Prostate gland (tissue), 2 donors: Measurements from ENCODE around the gene ARID4B. TPM values are rescaled to one million over a fixed set of nuclear protein-coding genes. Genes with fewer than 3 reads are reported as not detected.

ENCODE experiments used
- DNase-seq: peaks from one replicate; pipeline ENCODE4 v3.0.0-alpha.2; 2019; ENCODE audit warnings: low spot score
- H3K27ac ChIP-seq, 2 donors: fragments of 200-600 bp; sonication (generic); 2 replicates each; pipeline ENCODE4 v1.5.1; 2017 to 2019
- H3K27me3 ChIP-seq: fragments of 200-600 bp; sonication (generic); replicated peaks from 2 replicates; pipeline ENCODE4 v1.5.1; 2019; ENCODE audit not compliant: insufficient read depth
- H3K36me3 ChIP-seq, 2 donors: fragments of 200-600 bp; sonication (generic); 1 replicate in 1 of 2; 2 replicates in 1 of 2; pipeline versions ENCODE4 v1.5.1 to v1.8.1; 2017 to 2019
- H3K4me1 ChIP-seq: fragments of 200-600 bp; sonication (generic); replicated peaks from 2 replicates; pipeline ENCODE4 v1.5.1; 2019
- H3K4me3 ChIP-seq, 2 donors: fragments of 200-600 bp; sonication (generic); 2 replicates each; pipeline ENCODE4 v1.5.1; 2017 to 2019
- H3K9me3 ChIP-seq: fragments of 200-600 bp; sonication (generic); 2 replicates; pipeline ENCODE4 v1.5.1; 2017
- POLR2A ChIP-seq: fragments of 450-650 bp; IDR thresholded peaks from one replicate; pipeline ENCODE4 v1.6.1; 2016; ENCODE audit warnings: antibody characterized with exemption, mild to moderate bottlenecking
- POLR2AphosphoS5 ChIP-seq: sonication (generic); formaldehyde crosslinking; IDR thresholded peaks from one replicate; pipeline ENCODE4 v1.6.1; 2017; ENCODE audit warnings: antibody characterized with exemption
- WGBS: methylation state at CpG from one replicate; pipeline ENCODE4 v1.1.5; 2018; 5-methylcytosine and 5-hydroxymethylcytosine counted together
- intact Hi-C: fragments of 100-400 bp; cut with DNase I; formaldehyde crosslinking; loops from one replicate; pipeline ENCODE4 v1.14.2; 2022
- total RNA-seq, 2 donors: library from RNA; depleted of rRNA; stranded (reverse); fragments of >200 nt; gene quantifications; one replicate each; pipeline ENCODE4 v1.1.0, GENCODE V29; 2016
- TF ChIP-seq, protein P1 (sequence below), 4 experiments: fragments of 200-600 bp in 2 of 4; fragments of 450-650 bp in 2 of 4; sonication (generic) in 2 of 4; IDR thresholded peaks; 1 replicate in 3 of 4; 2 replicates in 1 of 4; pipeline ENCODE4 v1.5.1; 2016 to 2019; ENCODE audit warnings: antibody characterized with exemption in 4 of 4, mild to moderate bottlenecking in 2 of 4, moderate library complexity in 2 of 4

ARID4B gene
- total RNA-seq, 2 donors from 2014 or later, result 28.6 to 46.4 TPM

DNA sequence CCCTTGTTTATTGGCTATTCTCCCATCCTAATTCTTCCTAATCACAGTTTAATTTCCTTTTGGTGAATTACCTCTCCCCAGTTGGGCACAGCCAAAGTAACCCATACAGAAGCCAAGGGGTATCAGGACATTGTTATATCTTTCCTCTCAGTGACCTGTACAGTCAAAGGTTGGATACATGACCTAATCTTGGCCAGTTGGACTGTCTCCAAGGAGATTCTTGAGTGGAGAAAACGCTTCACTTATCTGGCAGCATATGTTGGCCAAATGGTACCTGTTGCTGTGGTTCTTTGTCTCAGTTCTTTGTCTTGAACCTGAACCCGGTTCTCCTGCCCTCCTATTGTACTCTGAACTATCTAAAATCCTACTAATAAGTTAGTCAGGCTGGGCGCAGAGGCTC is 23.9 kb upstream of the ARID4B start:
- Histone ChIP-seq H3K27me3 (no peaks in the 10 kb centered on the region), H3K27ac (no peak overlapping the region), H3K4me1 (no peaks in the 10 kb centered on the region), H3K9me3 (no peaks in the 10 kb centered on the region), H3K36me3 (no peaks in the 10 kb centered on the region), H3K4me3 (no peak overlapping the region)
- 88% methylated on average over 3 of the region's 3 CpGs for WGBS
- no peak for DNase-seq
- TF ChIP-seq POLR2AphosphoS5 (no peak), POLR2A (no peak)
- TF ChIP-seq, protein P1, sequence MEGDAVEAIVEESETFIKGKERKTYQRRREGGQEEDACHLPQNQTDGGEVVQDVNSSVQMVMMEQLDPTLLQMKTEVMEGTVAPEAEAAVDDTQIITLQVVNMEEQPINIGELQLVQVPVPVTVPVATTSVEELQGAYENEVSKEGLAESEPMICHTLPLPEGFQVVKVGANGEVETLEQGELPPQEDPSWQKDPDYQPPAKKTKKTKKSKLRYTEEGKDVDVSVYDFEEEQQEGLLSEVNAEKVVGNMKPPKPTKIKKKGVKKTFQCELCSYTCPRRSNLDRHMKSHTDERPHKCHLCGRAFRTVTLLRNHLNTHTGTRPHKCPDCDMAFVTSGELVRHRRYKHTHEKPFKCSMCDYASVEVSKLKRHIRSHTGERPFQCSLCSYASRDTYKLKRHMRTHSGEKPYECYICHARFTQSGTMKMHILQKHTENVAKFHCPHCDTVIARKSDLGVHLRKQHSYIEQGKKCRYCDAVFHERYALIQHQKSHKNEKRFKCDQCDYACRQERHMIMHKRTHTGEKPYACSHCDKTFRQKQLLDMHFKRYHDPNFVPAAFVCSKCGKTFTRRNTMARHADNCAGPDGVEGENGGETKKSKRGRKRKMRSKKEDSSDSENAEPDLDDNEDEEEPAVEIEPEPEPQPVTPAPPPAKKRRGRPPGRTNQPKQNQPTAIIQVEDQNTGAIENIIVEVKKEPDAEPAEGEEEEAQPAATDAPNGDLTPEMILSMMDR (IDR thresholded peaks at IDR 0.05), result no peak
- intact Hi-C loops, result no loop called here

DNA sequence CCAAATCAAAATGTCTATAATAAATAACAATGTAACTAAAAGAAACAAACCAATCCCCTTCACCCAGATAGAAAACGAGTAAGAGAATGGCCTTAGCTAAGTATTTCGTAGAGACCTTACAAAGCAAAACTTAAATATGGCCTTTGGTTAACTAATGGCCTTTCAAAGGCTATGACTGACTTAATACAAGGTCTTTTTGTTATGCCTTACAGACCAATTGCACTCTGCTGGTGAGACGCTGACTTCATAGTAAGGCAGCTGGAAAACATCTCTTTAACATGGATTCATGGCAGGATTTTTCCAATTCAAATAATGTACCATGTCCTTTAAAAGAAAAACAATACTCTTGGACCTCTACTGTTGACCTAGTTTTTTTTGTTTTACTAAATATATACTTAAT is 23.5 kb upstream of the ARID4B start:
- Histone ChIP-seq H3K36me3 (no peaks in the 10 kb centered on the region), H3K4me3 (no peak overlapping the region), H3K27me3 (no peaks in the 10 kb centered on the region), H3K4me1 (no peaks in the 10 kb centered on the region), H3K9me3 (no peaks in the 10 kb centered on the region), H3K27ac (no peak overlapping the region)
- no peak for TF ChIP-seq POLR2AphosphoS5
- TF ChIP-seq, protein P1 (IDR thresholded peaks at IDR 0.05), result no peak
- TF ChIP-seq POLR2A, result no peak
- DNase-seq, result no peak
- 87% methylated on average over 3 of the region's 3 CpGs for WGBS
- intact Hi-C loops, result no loop called here

DNA sequence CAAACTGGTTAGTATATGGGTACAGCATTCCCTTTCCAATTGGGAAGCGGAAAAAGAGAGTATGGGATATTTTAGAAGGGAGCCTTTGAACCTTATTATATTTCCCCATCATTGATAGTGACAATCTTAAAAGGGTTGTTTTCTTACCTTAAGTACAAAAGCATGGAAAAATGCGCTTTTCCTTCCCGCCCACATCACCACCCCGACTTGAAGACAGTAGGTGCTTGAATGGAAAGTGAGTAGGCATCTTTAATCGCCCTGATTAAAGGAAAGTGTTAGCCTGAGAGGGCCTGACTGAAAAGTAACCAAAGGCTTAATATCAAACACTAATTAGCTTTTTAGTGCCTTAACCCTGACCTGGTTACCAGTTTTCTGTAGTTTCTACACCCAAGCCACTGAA is 15.7 kb upstream of the ARID4B start:
- no peak for DNase-seq
- H3K4me1 ChIP-seq, result no peaks in the 10 kb centered on the region
- H3K4me3 ChIP-seq, result no peak overlapping the region
- H3K27me3 ChIP-seq, result no peaks in the 10 kb centered on the region
- TF ChIP-seq, protein P1 (IDR thresholded peaks at IDR 0.05), result no peak
- TF ChIP-seq POLR2A (no peak), POLR2AphosphoS5 (no peak)
- H3K27ac ChIP-seq, result no peak overlapping the region
- no peaks in the 10 kb centered on the region for H3K9me3 ChIP-seq
- WGBS, result 95% methylated on average over 5 of the region's 5 CpGs
- H3K36me3 ChIP-seq, result no peaks in the 10 kb centered on the region
- intact Hi-C loops, result no loop called here

DNA sequence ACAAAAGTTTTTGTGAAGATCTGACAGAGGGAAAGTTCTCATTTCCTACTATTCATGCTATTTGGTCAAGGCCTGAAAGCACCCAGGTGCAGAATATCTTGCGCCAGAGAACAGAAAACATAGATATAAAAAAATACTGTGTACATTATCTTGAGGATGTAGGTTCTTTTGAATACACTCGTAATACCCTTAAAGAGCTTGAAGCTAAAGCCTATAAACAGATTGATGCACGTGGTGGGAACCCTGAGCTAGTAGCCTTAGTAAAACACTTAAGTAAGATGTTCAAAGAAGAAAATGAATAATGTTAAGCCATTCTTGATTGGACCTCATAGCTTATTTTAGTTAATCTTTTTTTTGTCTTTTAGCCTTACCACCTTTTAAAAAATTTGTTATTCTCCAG is 14.5 kb upstream of the ARID4B start:
- no peaks in the 10 kb centered on the region for H3K9me3 ChIP-seq
- H3K27me3 ChIP-seq, result no peaks in the 10 kb centered on the region
- no peaks in the 10 kb centered on the region for H3K36me3 ChIP-seq
- H3K27ac ChIP-seq, result no peak overlapping the region
- no peaks in the 10 kb centered on the region for H3K4me1 ChIP-seq
- intact Hi-C loops, result no loop called here
- H3K4me3 ChIP-seq, result no peak overlapping the region
- 62% methylated on average over 3 of the region's 3 CpGs for whole genome bisulfite sequencing
- no peak for DNase-seq
- TF ChIP-seq, protein P1 (IDR thresholded peaks at IDR 0.05), result no peak
- TF ChIP-seq POLR2AphosphoS5 (no peak), POLR2A (no peak)

DNA sequence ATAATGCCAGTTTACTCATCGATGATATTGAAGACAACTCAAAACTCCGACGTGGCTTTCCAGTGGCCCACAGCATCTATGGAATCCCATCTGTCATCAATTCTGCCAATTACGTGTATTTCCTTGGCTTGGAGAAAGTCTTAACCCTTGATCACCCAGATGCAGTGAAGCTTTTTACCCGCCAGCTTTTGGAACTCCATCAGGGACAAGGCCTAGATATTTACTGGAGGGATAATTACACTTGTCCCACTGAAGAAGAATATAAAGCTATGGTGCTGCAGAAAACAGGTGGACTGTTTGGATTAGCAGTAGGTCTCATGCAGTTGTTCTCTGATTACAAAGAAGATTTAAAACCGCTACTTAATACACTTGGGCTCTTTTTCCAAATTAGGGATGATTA is 14.1 kb upstream of the ARID4B start:
- no peak overlapping the region for H3K4me3 ChIP-seq
- no peaks in the 10 kb centered on the region for H3K36me3 ChIP-seq
- DNase-seq, result no peak
- intact Hi-C loops, result no loop called here
- H3K27me3 ChIP-seq, result no peaks in the 10 kb centered on the region
- TF ChIP-seq, protein P1 (IDR thresholded peaks at IDR 0.05), result no peak
- no peak for TF ChIP-seq POLR2A
- no peak for TF ChIP-seq POLR2AphosphoS5
- H3K27ac ChIP-seq, result no peak overlapping the region
- 66% methylated on average over 6 of the region's 6 CpGs for WGBS
- no peaks in the 10 kb centered on the region for H3K4me1 ChIP-seq
- no peaks in the 10 kb centered on the region for H3K9me3 ChIP-seq
